Activated naive CD4-positive, alpha-beta T cell treated with anti-CD3 and anti-CD28 coated beads, Interleukin-2, amount 50 U/mL, for 24 hours (primary cell): Measurements from ENCODE around the gene GOLIM4.

ENCODE experiments used
- H3K27ac Mint-ChIP-seq: one replicate; pipeline ENCODE4 v1.8.0; 2021; ENCODE audit warnings: mild to moderate bottlenecking, mixed read lengths
- H3K27me3 Mint-ChIP-seq: one replicate; pipeline ENCODE4 v1.8.0; 2021; ENCODE audit warnings: mixed read lengths
- H3K36me3 Mint-ChIP-seq: one replicate; pipeline ENCODE4 v1.8.0; 2021; ENCODE audit warnings: mixed read lengths
- H3K4me1 Mint-ChIP-seq: one replicate; pipeline ENCODE4 v1.8.0; 2021; ENCODE audit warnings: mixed read lengths
- H3K4me3 Mint-ChIP-seq: one replicate; pipeline ENCODE4 v1.8.0; 2021; ENCODE audit warnings: mild to moderate bottlenecking, mixed read lengths
- H3K9me3 Mint-ChIP-seq: one replicate; pipeline ENCODE4 v1.8.0; 2021; ENCODE audit warnings: mixed read lengths

Gene GOLIM4

GRCh38 chr3:168089179-168089771, 6.4 kb downstream of the GOLIM4 start:
- Mint-ChIP-seq H3K4me3 (no peak overlapping the region), H3K9me3 (no peaks in the 10 kb centered on the region), H3K36me3 (no peaks in the 10 kb centered on the region), H3K27ac (no peak overlapping the region), H3K4me1 (peaks cover under 1% of the 10 kb centered on the region), H3K27me3 (peaks cover 26% of the 10 kb centered on the region)

DNA sequence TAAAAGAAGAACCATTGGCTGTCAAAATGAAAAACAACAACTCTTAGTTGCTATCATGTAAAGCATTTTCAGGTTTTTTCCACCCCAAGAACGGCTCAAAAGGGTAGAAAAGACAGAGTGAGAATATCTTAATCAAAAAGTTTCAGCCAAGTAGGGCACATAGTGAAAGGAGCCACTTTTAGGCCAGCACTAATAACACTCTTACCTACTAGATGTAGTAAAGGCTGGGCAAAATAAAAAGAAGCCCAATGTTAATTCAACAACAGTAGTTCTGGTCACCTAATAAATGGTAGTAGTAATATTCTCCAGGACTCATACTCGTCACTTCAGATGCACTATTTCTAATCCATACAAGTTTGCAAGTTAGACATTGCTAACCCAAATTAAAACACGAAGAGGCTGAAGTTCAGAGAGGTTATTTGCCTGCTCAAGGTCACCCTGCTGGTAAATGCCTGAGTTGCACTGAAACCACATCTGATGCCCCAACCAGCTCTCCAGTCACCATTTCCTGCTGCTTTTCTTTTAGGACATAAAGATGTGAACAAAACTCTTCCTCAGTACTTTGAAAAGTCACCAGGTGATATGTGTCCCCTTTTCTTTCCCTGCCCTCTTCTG, 7.5 kb downstream of the GOLIM4 start:
- peaks cover 19% of the 10 kb centered on the region for H3K27me3 Mint-ChIP-seq
- H3K4me1 Mint-ChIP-seq, result no peaks in the 10 kb centered on the region
- no peak overlapping the region for H3K4me3 Mint-ChIP-seq
- no peaks in the 10 kb centered on the region for H3K9me3 Mint-ChIP-seq
- H3K36me3 Mint-ChIP-seq, result no peaks in the 10 kb centered on the region
- no peak overlapping the region for H3K27ac Mint-ChIP-seq

- peaks cover 15% of the 10 kb centered on the region for H3K27me3 Mint-ChIP-seq
- H3K4me1 Mint-ChIP-seq, result no peaks in the 10 kb centered on the region
- H3K4me3 Mint-ChIP-seq, result no peak overlapping the region
- no peak overlapping the region for H3K27ac Mint-ChIP-seq
- no peaks in the 10 kb centered on the region for H3K36me3 Mint-ChIP-seq
- no peaks in the 10 kb centered on the region for H3K9me3 Mint-ChIP-seq
These were observed 8.2 kb downstream of the GOLIM4 start for GRCh38 chr3:168087539-168087938.

GRCh38 chr3:168086541-168087260, 9.0 kb downstream of the GOLIM4 start:
- H3K4me1 Mint-ChIP-seq, result no peaks in the 10 kb centered on the region
- no peak overlapping the region for H3K27ac Mint-ChIP-seq
- H3K27me3 Mint-ChIP-seq, result peaks cover 10% of the 10 kb centered on the region
- H3K36me3 Mint-ChIP-seq, result no peaks in the 10 kb centered on the region
- no peaks in the 10 kb centered on the region for H3K9me3 Mint-ChIP-seq
- H3K4me3 Mint-ChIP-seq, result no peak overlapping the region

GRCh38 chr3:168085491-168086119, 10.1 kb downstream of the GOLIM4 start:
- peaks cover 10% of the 10 kb centered on the region for H3K27me3 Mint-ChIP-seq
- H3K27ac Mint-ChIP-seq, result no peak overlapping the region
- H3K4me1 Mint-ChIP-seq, result no peaks in the 10 kb centered on the region
- H3K4me3 Mint-ChIP-seq, result no peak overlapping the region
- no peaks in the 10 kb centered on the region for H3K9me3 Mint-ChIP-seq
- H3K36me3 Mint-ChIP-seq, result no peaks in the 10 kb centered on the region

DNA sequence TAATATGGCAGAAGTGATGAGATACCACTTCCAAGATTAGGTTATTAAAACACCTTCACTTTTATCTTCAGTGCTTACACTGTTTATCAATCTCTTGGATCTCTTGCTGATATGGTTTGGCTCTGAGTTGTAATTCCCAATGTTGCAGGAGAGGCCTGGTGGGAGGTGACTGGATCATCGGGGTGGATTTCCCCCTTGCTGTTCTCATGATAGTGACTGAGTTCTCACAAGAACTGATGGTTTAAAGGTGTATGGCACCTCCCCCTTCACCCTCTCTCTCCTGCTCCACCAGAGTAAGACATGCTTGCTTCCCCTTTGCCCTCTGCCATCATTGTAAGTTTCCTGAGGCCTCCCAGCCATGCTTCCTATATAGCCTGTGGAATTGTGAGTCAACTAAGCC, 11.8 kb downstream of the GOLIM4 start:
- H3K4me1 Mint-ChIP-seq, result no peaks in the 10 kb centered on the region
- no peaks in the 10 kb centered on the region for H3K9me3 Mint-ChIP-seq
- H3K27ac Mint-ChIP-seq, result no peak overlapping the region
- no peaks in the 10 kb centered on the region for H3K36me3 Mint-ChIP-seq
- H3K27me3 Mint-ChIP-seq, result peaks cover 4% of the 10 kb centered on the region
- H3K4me3 Mint-ChIP-seq, result no peak overlapping the region

DNA sequence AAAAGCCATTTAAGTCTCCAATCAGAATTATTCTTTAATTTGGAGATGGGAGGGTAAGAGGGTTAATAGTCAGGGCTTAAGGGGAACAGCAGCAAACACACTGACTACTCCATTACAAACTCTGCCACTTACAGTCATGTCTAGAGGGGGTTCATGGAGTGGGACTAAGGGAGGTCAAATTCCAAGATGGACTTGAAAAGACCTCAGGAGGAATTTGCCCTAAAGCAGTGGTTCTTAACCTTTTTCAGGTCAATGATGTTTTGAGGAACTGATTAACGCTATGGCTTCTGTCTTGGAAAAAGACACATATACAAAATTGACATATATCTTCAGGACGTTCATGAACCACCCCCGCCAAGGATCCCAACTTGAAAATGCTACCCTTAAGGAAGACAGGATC, 13.9 kb downstream of the GOLIM4 start:
- H3K9me3 Mint-ChIP-seq, result no peaks in the 10 kb centered on the region
- no peaks in the 10 kb centered on the region for H3K4me1 Mint-ChIP-seq
- H3K27me3 Mint-ChIP-seq, result peaks cover 4% of the 10 kb centered on the region
- H3K4me3 Mint-ChIP-seq, result no peak overlapping the region
- H3K27ac Mint-ChIP-seq, result no peak overlapping the region
- H3K36me3 Mint-ChIP-seq, result no peaks in the 10 kb centered on the region

- Mint-ChIP-seq H3K9me3 (no peaks in the 10 kb centered on the region), H3K27ac (no peak overlapping the region), H3K4me3 (no peak overlapping the region), H3K4me1 (no peaks in the 10 kb centered on the region), H3K36me3 (no peaks in the 10 kb centered on the region), H3K27me3 (peaks cover 4% of the 10 kb centered on the region)
These were observed 14.5 kb downstream of the GOLIM4 start for GRCh38 chr3:168081171-168081771.

- H3K4me3 Mint-ChIP-seq, result no peak overlapping the region
- H3K4me1 Mint-ChIP-seq, result no peaks in the 10 kb centered on the region
- H3K27ac Mint-ChIP-seq, result no peak overlapping the region
- H3K9me3 Mint-ChIP-seq, result no peaks in the 10 kb centered on the region
- H3K27me3 Mint-ChIP-seq, result peaks cover 4% of the 10 kb centered on the region
- H3K36me3 Mint-ChIP-seq, result no peaks in the 10 kb centered on the region
These were observed 15.1 kb downstream of the GOLIM4 start for GRCh38 chr3:168080499-168081170.

- no peak overlapping the region for H3K4me3 Mint-ChIP-seq
- H3K27me3 Mint-ChIP-seq, result peaks cover 4% of the 10 kb centered on the region
- H3K27ac Mint-ChIP-seq, result no peak overlapping the region
- H3K9me3 Mint-ChIP-seq, result no peaks in the 10 kb centered on the region
- no peaks in the 10 kb centered on the region for H3K4me1 Mint-ChIP-seq
- H3K36me3 Mint-ChIP-seq, result no peaks in the 10 kb centered on the region
These were observed 15.7 kb downstream of the GOLIM4 start for GRCh38 chr3:168080022-168080421.

DNA sequence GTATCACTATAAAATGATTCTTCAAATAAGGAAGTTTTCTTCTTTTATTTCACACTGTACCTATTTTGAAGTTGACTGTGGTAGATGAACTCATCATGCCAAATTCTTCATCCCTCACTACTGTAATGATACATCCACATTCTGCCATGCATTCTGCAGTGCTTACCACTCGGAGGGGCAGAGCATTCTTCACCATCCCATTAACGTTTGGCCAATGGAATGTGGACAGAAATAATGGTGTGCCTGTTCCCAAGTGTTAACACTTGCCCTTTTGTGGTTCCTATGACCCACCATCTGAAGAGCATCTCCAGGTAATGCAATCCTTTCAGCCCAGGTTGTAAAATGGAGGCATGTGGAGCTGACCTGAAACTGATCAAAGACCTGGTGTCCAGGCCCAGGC, 18.6 kb downstream of the GOLIM4 start:
- H3K4me1 Mint-ChIP-seq, result no peaks in the 10 kb centered on the region
- H3K36me3 Mint-ChIP-seq, result no peaks in the 10 kb centered on the region
- H3K9me3 Mint-ChIP-seq, result no peaks in the 10 kb centered on the region
- H3K27me3 Mint-ChIP-seq, result no peaks in the 10 kb centered on the region
- H3K27ac Mint-ChIP-seq, result no peak overlapping the region
- H3K4me3 Mint-ChIP-seq, result no peak overlapping the region

GRCh38 chr3:168073842-168074605, 21.7 kb downstream of the GOLIM4 start:
- Mint-ChIP-seq H3K27me3 (no peaks in the 10 kb centered on the region), H3K36me3 (no peaks in the 10 kb centered on the region), H3K4me3 (no peak overlapping the region), H3K9me3 (no peaks in the 10 kb centered on the region), H3K4me1 (no peaks in the 10 kb centered on the region), H3K27ac (no peak overlapping the region)

- Mint-ChIP-seq H3K4me1 (no peaks in the 10 kb centered on the region), H3K27ac (no peak overlapping the region), H3K4me3 (no peak overlapping the region), H3K27me3 (no peaks in the 10 kb centered on the region), H3K9me3 (no peaks in the 10 kb centered on the region), H3K36me3 (no peaks in the 10 kb centered on the region)
These were observed 23.4 kb downstream of the GOLIM4 start for GRCh38 chr3:168072323-168072650.

DNA sequence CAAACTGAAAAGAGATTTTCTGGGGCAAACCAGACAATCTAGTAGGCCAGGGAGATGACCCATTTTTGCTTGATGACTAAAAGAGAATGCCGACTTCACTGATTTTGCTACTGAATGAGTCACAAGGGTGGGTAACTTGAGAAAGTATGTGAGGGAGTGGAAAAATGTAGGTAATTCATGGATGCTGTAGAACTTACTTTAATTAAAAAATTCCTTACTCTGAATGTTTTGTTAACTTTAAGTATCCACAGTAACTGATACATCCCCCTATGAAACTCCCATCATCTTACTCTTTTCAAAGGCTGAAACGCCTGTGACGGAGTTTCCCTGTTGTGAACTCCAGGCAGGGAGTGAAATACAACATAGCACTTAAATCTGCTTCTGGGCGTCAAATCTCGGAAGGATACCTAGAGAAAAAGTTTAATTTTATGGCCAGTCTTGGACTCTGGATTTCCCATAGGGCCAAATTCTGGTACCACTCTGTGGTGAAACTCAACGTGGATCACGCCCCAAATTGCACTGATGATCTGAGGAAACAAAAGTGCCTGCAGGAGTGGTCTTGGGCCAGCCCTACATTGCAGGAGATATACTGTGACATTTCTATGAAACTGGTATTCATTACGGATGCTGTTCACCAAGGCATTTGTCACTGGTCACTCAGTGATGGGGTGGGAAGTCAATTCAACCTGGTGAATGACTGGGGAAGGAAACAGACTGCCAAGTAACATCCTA, 24.0 kb downstream of the GOLIM4 start:
- Mint-ChIP-seq H3K4me3 (no peak overlapping the region), H3K36me3 (no peaks in the 10 kb centered on the region), H3K9me3 (no peaks in the 10 kb centered on the region), H3K27ac (no peak overlapping the region), H3K4me1 (no peaks in the 10 kb centered on the region), H3K27me3 (peaks cover 2% of the 10 kb centered on the region)
